HG03378 (cell line): ENCODE results near the gene TOM1L2.

Source experiments
- ATAC-seq: cut with Tn5 transposase; IDR thresholded peaks from one replicate; pipeline ENCODE4 v1.9.1; 2021; ENCODE audit warnings: mild to moderate bottlenecking, moderate library complexity; ENCODE audit not compliant: unreplicated experiment

The TOM1L2 gene

GRCh38 chr17:17837966-17838962, 133.9 kb downstream of the TOM1L2 start:
- ATAC-seq = no peak

- ATAC-seq = no peak
Measured at GRCh38 chr17:17837380-17837821, 134.8 kb downstream of the TOM1L2 start.

GRCh38 chr17:17836818-17837379, 135.3 kb downstream of the TOM1L2 start, which contains the start of gene SREBF1:
Gene SREBF1, minus strand, starts transcription at chr17:17836986. Its CDS starts 169 bp downstream, at chr17:17836817.
- no peak for ATAC-seq

- ATAC-seq = peak; percentile 55
Measured at GRCh38 chr17:17836250-17836817, 135.9 kb downstream of the TOM1L2 start.

GRCh38 chr17:17835415-17836249, 136.6 kb downstream of the TOM1L2 start:
- ATAC-seq = no peak

- no peak for ATAC-seq
Measured at GRCh38 chr17:17834974-17835373, 137.2 kb downstream of the TOM1L2 start.

GRCh38 chr17:17833658-17834357, 138.4 kb downstream of the TOM1L2 start:
- ATAC-seq = no peak

GRCh38 chr17:17832032-17832363, 140.2 kb downstream of the TOM1L2 start:
- ATAC-seq = no peak

GRCh38 chr17:17831208-17832031, 140.8 kb downstream of the TOM1L2 start:
- no peak for ATAC-seq

- no peak for ATAC-seq
Measured at GRCh38 chr17:17830740-17831207, 141.4 kb downstream of the TOM1L2 start.

GRCh38 chr17:17830269-17830567, 142.0 kb downstream of the TOM1L2 start:
- no peak for ATAC-seq

- no peak for ATAC-seq
Measured at GRCh38 chr17:17827826-17828621, 144.2 kb downstream of the TOM1L2 start.

- ATAC-seq = no peak
Measured at GRCh38 chr17:17826942-17827785, 145.0 kb downstream of the TOM1L2 start.

GRCh38 chr17:17826342-17826713, 145.9 kb downstream of the TOM1L2 start:
- ATAC-seq = no peak

- no peak for ATAC-seq
Measured at GRCh38 chr17:17824783-17825614, 147.2 kb downstream of the TOM1L2 start.

GRCh38 chr17:17824119-17824782, 147.9 kb downstream of the TOM1L2 start:
- ATAC-seq = no peak
